ENCODE data around the gene FAM170A.

The FAM170A gene

DNA sequence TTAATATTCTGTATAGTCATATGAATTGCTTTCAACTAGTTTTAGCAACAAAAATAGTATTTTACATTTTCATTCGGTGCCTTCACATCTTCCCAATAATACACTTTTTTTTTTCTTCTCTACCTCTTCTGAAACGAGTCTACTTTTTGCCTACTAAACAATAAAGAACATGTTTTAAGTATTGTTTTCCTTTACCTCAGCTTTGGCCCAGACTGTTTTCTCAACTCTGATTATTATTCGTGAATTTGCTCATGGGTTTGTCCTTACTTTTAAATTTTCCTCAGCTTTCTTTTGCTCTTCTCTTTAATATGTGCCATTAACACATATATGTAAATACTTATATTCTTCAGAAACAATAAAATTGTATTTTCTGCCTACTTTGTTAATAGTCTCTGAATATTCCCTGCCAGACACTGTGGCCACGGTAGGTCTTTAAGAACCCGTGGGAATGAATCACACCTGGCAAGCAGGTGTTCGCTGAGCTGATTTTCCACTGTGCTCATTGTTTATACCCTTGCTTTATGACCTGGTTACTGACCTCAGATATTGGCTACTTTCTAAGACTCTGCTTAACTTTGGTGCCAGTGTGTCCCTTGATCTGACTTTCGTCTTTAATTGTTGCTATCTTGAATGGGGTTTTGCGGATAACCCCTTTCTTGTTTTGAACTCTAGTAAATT lies 49.1 kb downstream of the FAM170A start:
- no peak for FAIRE-seq
- TF ChIP-seq CTCF (IDR thresholded peaks at IDR 0.05; ENCODE audit: insufficient read depth, missing control alignments): no peak
- no peak for DNase-seq (ENCODE audit: insufficient read length, low spot score)

DNA sequence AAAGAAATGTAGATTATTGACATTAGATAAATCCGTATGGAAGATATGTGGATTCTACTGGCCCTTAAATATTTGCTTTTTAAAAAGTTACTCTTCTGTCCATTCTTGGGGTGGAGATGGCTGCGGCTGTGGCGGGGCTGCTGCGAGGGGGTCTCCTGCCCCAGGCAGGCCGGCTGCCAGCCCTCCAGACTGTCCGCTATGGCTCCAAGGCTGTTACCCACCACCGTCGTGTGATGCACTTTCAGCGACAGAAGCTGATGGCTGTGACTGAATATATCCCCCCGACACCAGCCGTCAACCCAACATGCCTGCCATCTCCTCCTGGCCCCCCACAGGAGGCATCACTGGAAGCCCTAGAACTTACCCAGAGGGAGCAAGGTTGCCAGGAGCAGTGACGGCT lies 50.7 kb downstream of the FAM170A start:
- no peak for TF ChIP-seq CTCF (IDR thresholded peaks at IDR 0.05; ENCODE audit: insufficient read depth, missing control alignments)
- FAIRE-seq: no peak
- no peak for DNase-seq (ENCODE audit: insufficient read length, low spot score)

GRCh38 chr5:119681734-119682133 lies 52.4 kb downstream of the FAM170A start:
- FAIRE-seq: no peak
- DNase-seq (ENCODE audit: insufficient read length, low spot score): no peak
- TF ChIP-seq CTCF (IDR thresholded peaks at IDR 0.05; ENCODE audit: insufficient read depth, missing control alignments): no peak

GRCh38 chr5:119682372-119682771 lies 53.0 kb downstream of the FAM170A start:
- DNase-seq (ENCODE audit: insufficient read length, low spot score): no peak
- no peak for TF ChIP-seq CTCF (IDR thresholded peaks at IDR 0.05; ENCODE audit: insufficient read depth, missing control alignments)
- FAIRE-seq: no peak

Measured in D721Med (cell line).